Frontal cortex (tissue), 4 donors: ENCODE measurements around the gene TGIF2. TPM values are rescaled to one million over a fixed set of nuclear protein-coding genes. Genes with fewer than 3 reads are reported as not detected.

Experiments
- DNase-seq, 2 donors: peaks; one replicate each; pipeline ENCODE4 v3.0.0; 2012; ENCODE audit warnings: low spot score in 2 of 2
- FAIRE-seq: peaks from 2 replicates; lab custom pipeline; 2012; peaks lifted over from hg19 to GRCh38; lab: Jason Lieb, UNC
- total RNA-seq: library from RNA; depleted of rRNA; stranded (reverse); fragments of >200 nt; gene quantifications from one replicate; pipeline ENCODE4 v1.2.3, GENCODE V29; 2014
- donor health status: control.
- donor health status: control.
- donor health status: control.

The TGIF2 gene
- total RNA-seq, 1 donor from 2014 or later: 4.9 TPM

DNA sequence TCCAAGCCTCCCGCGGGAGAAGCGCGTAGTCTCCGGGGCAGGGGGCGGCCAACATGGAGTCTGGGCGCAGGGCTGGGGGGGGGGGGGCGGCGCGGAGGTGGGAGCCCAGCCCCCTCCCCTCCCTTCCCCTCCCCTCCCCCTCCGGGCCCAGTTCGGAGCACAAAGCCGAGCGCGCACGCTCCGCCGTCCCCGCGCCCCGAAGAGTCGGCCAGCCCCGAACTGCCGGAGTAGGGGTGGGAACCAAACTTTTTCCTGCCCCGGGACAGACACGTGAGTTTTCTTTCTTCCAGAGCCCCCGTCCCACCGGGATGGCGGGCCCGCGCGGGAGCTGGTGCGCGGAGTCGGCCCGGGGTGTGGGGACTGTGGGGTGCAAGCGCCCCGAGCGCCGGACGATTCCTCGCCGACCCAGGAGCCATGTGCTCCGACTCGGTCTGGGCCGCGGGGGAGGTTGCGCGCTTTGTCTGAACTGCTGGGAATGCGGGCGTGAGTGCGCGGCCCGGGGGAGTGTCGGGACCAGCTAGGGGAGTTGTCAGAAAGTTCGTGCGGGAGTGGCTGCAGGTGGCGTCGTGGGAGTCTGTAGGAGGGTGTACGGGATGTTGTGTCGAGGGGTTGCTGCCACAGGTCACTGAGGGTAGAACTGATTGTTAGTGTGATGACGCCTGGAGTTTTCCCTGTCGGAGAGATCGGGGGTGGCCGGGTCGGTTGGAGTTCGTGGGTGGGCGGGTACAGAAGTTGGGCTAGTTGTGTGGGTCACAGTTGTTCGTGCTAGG, 1.2 kb downstream of the TGIF2 start:
- no peak for FAIRE-seq
- DNase-seq: peak; percentile 58 to 60

DNA sequence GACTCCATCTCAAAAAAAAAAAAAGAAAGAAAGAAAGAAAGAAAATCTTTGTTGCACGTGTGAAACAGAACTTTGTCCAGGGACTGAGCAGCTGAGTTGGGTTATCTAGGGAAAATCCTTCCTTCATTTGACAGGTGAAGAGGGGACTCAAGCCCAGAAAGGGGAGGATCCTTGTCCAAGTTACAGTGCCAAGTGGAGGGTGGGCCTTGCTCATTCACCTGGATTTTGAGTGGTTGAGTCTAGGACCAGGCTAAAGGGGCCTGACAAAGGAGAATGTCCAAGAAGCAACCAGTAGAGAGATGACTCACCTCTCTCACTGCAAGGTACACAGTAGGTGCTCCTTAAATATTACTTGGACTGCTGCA, 2.7 kb downstream of the TGIF2 start:
- no peak for FAIRE-seq
- DNase-seq: no peak

- FAIRE-seq: no peak
- DNase-seq: no peak
Observed at GRCh38 chr20:36578356-36579041, 5.1 kb downstream of the TGIF2 start.

DNA sequence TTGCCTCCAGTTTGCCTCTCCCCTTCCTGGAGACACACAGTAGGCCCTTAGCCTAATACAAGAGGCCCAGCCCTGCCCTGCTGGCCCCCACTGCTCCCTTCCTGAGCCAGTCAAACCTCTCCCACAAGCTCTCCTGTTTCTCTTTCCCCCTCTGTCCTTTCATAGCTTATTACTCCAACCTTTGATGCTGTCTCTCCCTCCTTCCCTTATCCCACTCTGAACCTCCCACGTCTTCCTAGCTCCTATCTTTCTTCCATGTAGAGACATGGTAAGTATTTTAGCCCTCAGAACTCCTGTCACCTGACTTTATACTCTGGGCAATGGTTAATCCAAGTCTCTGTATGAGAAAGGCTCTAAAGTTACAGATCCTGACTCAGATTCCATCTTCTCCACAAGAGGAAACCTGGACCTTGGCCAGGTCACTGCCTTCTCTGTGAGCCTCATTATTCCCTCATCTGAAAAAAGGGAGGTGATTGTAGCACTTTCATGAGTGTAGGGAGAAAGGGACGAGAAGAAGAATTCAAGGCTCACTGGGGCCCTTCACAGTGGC, 6.7 kb downstream of the TGIF2 start:
- DNase-seq (no peak), FAIRE-seq (no peak)

DNA sequence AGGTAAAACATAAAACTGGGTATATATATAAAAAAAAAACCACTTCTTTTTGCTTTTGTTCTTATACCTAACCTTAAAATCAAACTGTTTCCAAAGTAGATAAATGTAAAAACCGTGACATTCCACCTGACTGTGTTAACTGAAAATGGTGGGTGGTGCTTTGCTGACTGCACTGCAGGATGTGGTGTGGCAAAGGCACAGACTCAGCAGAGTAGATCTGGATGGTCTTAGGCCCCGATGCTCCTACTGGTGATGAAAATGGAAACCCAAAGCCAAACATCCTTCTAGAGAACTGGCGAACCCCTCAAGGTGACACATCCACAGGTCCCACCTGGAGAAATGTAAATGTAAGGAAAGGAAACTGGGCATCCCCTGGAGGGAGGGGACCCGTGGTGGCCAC, 8.9 kb downstream of the TGIF2 start:
- no peak for FAIRE-seq
- no peak for DNase-seq

GRCh38 chr20:36582821-36583220, 9.4 kb downstream of the TGIF2 start:
- no peak for DNase-seq
- FAIRE-seq: no peak

DNA sequence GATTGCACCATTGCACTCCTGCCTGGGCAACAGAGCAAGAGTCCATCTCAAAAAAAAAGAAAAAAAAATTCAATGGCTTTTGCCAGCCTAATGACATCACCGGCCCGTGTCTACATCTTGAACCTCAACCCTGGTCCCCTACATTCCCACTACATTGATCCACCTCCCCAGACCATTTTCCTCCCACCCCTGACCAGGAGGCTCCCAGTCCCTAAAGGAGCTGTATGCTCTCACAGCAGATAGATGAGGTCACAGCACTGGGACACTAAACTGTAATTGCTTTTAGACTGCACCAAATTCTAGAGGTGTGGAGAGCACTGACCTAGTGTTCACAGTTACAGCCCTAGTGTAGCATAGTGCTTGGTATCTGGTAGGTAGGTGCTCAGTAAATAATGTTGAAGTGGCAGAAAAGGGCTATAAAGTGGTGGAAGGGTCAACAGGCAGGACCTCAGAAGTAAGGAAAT, 10.7 kb downstream of the TGIF2 start:
- FAIRE-seq (no peak), DNase-seq (no peak)

DNA sequence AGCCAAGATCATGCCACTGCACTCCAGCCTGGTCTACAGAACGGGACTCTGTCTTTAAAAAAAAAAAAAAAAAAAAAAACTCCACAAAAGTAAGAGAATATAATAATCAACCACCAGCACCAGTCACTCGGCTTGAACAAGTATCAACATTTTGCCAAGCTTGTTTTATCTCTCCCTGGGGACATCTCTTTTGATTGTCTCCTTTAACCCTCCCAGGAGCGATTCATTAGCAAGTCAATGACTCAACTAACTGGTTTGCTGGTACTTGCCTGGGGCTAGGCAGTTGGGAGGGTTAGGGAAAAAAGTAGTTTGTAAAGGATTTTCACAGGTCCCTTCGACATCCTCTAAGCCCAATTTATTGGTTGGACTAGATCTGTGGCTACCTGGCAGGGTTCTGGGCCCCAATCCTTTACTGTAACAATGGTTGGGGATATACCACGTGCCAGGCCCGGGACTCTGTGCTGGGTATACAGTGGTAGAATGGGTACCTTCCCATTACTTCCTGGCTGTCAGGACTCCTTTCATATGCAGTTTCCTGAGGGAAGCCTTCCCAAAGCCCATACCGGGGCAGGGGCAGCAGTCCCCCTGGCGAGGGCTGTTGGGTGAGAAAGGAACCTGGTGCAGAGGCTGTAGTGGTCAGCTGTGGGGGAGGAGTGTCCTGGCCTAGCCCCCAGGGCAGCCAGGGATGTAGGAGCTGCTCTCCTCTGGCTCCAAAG, 12.2 kb downstream of the TGIF2 start:
- FAIRE-seq (no peak), DNase-seq (no peak)

GRCh38 chr20:36587388-36588070, 14.1 kb downstream of the TGIF2 start:
- no peak for DNase-seq
- no peak for FAIRE-seq

GRCh38 chr20:36591281-36591680, 17.9 kb downstream of the TGIF2 start:
- FAIRE-seq: no peak
- no peak for DNase-seq

DNA sequence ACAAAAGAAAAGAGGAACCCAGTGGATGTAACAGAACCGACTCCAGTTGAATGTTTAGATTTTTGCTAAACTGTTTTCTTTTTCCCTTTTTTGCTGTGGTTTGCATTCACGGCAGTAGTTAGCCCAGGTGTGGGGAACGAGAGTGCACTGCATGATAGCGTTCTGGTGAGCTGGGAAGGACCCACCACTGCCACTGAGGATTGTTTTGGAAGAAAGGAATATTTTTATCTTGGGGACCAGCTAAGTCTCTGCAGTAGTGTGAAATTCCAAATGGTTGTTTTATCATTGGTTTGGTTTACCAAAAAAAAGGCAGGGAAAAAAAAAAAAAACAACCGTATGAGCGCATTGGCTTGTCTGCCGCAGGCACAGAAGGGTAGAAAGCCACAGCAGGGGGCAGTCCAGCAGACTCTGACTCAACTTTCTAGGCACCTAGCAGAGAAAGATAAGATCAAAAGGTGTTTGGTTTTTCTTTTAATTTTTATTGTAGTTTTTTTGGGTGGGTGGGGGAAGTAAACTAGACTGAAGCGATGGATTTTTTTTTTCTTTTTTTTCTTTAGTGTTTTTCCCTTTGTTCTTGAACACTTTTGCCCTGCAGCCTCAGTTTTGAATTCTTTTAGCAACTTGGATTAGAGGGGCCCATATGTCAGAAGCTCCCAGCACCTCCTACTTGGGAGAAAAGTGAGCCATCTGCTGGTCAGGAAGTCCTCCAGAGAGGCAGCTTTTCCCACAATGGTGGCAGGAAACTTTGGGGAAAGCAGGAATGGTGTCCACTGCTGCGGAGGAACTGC, 18.7 kb downstream of the TGIF2 start:
- no peak for FAIRE-seq
- DNase-seq: peak in 1 of 2 donors; percentile 49

- FAIRE-seq: no peak
- no peak for DNase-seq
Observed at GRCh38 chr20:36593347-36593929, 20.0 kb downstream of the TGIF2 start.

DNA sequence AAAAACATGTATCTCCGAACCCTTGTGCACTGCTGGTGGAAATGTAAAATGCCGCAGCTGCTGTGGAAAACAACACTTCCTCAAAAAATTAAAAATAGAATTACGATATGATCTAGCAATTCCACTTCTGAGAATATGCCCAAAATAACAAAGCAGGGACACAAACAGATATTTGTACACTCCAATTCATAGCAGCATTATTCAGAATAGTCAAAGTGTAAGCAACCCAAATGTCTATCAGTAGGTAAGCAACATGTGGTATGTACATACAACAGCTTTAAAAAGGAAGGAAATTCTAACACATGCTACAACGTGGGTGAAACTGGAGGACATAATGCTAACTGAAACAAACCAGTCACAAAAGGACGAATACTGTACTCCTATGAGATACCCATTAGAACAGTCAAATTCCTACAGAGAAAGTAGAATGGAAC, 26.5 kb downstream of the TGIF2 start:
- DNase-seq (no peak), FAIRE-seq (no peak)

DNA sequence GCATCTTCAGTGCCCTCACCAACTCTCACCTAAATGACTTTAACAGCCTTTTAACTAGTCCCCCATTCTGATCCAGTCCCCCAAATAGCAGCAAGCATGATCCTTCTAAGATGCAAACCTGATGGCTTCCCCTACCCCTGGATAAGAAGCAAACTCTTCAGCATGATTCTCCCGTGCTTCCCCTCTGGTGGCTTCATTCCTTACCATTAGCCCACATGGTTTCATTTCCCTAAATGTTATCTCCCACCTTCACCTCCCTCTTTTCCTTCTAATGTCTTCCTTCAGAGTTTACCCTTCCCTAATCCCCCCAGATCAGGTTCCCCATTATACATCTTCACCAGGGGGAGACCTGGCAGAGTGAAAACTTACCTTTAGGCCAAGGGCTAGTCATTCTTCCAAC, 28.1 kb downstream of the TGIF2 start:
- no peak for FAIRE-seq

DNA sequence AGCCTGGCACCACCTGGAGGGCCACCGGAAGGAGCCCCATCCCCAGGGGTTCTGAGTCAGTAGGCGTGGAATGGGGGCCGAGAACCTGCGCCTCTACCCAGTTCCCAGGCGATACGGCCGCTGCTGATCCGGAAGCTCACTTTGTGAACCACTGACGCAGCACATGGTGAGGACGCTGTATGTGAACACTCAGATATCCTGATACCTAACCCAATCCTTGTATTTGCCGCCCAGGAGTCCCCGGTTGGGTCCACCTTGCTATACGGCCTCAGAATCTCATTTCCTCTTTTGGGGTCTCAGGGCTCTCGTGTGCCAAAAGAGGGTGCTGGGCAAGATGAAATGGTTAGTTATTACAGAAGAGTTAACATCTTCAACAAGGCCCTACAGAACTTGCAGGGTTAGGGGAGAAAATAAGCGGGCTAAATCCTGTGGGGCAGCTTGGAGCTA, 31.6 kb downstream of the TGIF2 start:
- no peak for FAIRE-seq

More for the DNA sequence above, 28.1 kb downstream of the TGIF2 start:
- DNase-seq: no peak

GRCh38 chr20:36605399-36606157, 32.2 kb downstream of the TGIF2 start, which contains the start of gene RAB5IF:
Gene RAB5IF, plus strand, starts transcription at chr20:36605779. Its CDS starts 173 bp downstream, at chr20:36605952.
- peak; percentile 83 for FAIRE-seq
- DNase-seq: peak; percentile 91 to 93

More for the DNA sequence above, 31.6 kb downstream of the TGIF2 start:
- DNase-seq: no peak

- FAIRE-seq (no peak), DNase-seq (no peak)
Observed at GRCh38 chr20:36606158-36607066, 33.0 kb downstream of the TGIF2 start.
